PC-9 (cell line): Measurements from ENCODE around the gene KCNC3. TPM values are rescaled to one million over a fixed set of nuclear protein-coding genes. Genes with fewer than 3 reads are reported as not detected.
"Not testable (repeated sequence)": the region's sequence is repeated elsewhere in the genome, so short reads cannot be mapped to it uniquely, and the experiment has no call there.

ENCODE experiments used
- BruUV-seq: library from RNA; stranded (reverse); fragments of 400-500 nt; replicated peaks from 2 replicates; lab custom pipeline; 2021; lab: Mats Ljungman, UMichigan
- CTCF ChIA-PET: fragments of 300-600 bp; sonication (Branson Sonifier 250); formaldehyde crosslinking; loops from one replicate; lab custom pipeline; 2022; ENCODE audit warnings: antibody characterized with exemption; lab: Charles Lee
- POLR2A ChIA-PET: fragments of 300-600 bp; sonication (Branson Sonifier 250); formaldehyde crosslinking; loops from one replicate; lab custom pipeline; 2022; ENCODE audit warnings: antibody characterized with exemption; ENCODE audit not compliant: unreplicated experiment; lab: Charles Lee
- DNase-seq, 2 experiments: peaks; one replicate each; pipeline versions ENCODE4 v3.0.0 to v3.0.0-alpha.2; 2015 to 2022; ENCODE audit warnings: mixed read lengths in 1 of 2
- H2AFZ ChIP-seq: fragments of 200-600 bp; sonication (generic); 2 replicates; pipeline ENCODE4 v1.8.1; 2017; ENCODE audit warnings: antibody characterized with exemption
- H3F3A ChIP-seq: fragments of 200-600 bp; sonication (generic); 2 replicates; pipeline ENCODE4 v1.8.1; 2017; ENCODE audit warnings: antibody characterized with exemption, mild to moderate bottlenecking, low read depth; ENCODE audit not compliant: insufficient read depth
- H3K27ac ChIP-seq: fragments of 200-600 bp; sonication (generic); 2 replicates; pipeline ENCODE4 v1.6.1; 2016; ENCODE audit warnings: mixed run types
- H3K27me3 ChIP-seq: fragments of 200-600 bp; sonication (generic); 2 replicates; pipeline ENCODE4 v1.6.1; 2016; ENCODE audit warnings: low read depth, mixed run types; ENCODE audit not compliant: insufficient read depth
- H3K36me3 ChIP-seq: fragments of 200-600 bp; sonication (generic); 2 replicates; pipeline ENCODE4 v1.6.1; 2016; ENCODE audit warnings: low read depth, mixed run types
- H3K4me1 ChIP-seq: fragments of 200-600 bp; sonication (generic); replicated peaks from 2 replicates; pipeline ENCODE4 v1.6.1; 2016; ENCODE audit warnings: mixed run types; ENCODE audit not compliant: insufficient read depth
- H3K4me2 ChIP-seq: fragments of 200-600 bp; sonication (generic); 2 replicates; pipeline ENCODE4 v1.6.1; 2017; ENCODE audit warnings: mixed run types
- H3K4me3 ChIP-seq: fragments of 200-600 bp; sonication (generic); 2 replicates; pipeline ENCODE4 v1.6.1; 2016; ENCODE audit warnings: mixed run types
- H3K79me2 ChIP-seq: fragments of 200-600 bp; sonication (generic); 2 replicates; pipeline ENCODE4 v1.6.1; 2017; ENCODE audit warnings: low read depth, mixed run types
- H3K9me2 ChIP-seq: fragments of 200-600 bp; sonication (generic); 2 replicates; pipeline ENCODE4 v1.8.1; 2017; ENCODE audit warnings: mild to moderate bottlenecking; ENCODE audit not compliant: insufficient read depth
- H3K9me3 ChIP-seq: fragments of 200-600 bp; sonication (generic); 2 replicates; pipeline ENCODE4 v1.8.1; 2016; ENCODE audit warnings: low read depth; ENCODE audit not compliant: insufficient read depth
- H4K20me1 ChIP-seq: fragments of 200-600 bp; sonication (generic); 2 replicates; pipeline ENCODE4 v1.8.1; 2017; ENCODE audit not compliant: insufficient read depth
- CTCF ChIP-seq: fragments of 200-600 bp; sonication (generic); conservative IDR thresholded peaks from 2 replicates; pipeline ENCODE4 v1.6.1; 2017; ENCODE audit warnings: mixed run types, antibody characterized with exemption, mild to moderate bottlenecking, moderate library complexity
- EZH2 ChIP-seq: fragments of 200-600 bp; sonication (generic); IDR thresholded peaks from 2 replicates; pipeline ENCODE4 v1.8.0; 2017; ENCODE audit warnings: antibody characterized with exemption, low read depth
- intact Hi-C: fragments of 100-400 bp; cut with micrococcal nuclease; formaldehyde crosslinking; loops from one replicate; pipeline ENCODE4 v1.10.0; 2022; ENCODE audit not compliant: unreplicated experiment
- total RNA-seq: library from RNA; stranded (reverse); gene quantifications from 2 replicates; pipeline ENCODE4 v1.2.3, GENCODE V29; 2021

The KCNC3 gene
- total RNA-seq, 1 experiment from 2014 or later: 9.0 TPM

DNA sequence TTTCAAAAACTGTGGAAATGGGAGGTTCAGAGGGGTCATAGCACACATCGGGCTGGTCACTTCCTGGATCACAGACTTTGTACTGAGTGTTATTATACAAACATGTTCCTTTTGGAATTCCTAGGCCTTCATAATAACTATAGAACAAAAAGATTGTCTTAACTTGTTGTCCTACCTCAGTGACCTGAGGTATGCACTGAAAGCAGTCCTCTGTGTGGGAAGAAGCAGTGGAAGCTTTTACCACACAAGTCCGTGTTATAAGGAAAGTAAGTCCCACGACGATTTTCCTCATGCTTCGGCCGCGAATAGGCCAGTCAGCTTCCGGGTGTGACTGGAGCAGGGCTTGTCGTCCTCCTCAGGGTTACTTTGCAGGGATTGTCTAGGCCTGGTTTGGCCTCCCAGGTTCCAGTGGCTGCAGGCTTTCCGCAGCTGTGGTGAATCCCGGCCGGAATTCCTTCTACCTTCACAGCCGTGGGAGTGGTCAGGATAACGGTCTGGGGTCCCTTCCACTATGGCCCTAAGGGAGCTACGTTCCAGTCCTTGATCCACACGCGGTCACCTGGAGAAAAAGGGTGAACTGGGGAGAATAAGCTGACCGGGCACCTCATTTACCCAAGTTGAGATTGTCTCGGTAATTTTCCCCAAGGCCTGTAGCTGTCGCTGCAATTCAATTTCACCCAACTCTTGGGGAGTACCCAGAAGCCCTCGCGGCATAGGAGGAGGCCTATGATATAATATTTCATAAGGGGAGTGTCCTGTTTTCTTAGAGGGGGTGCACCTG is 20.3 kb upstream of the KCNC3 start:
- Histone ChIP-seq H3F3A (no peaks in the 10 kb centered on the region), H3K4me1 (no peaks in the 10 kb centered on the region), H3K36me3 (no peaks in the 10 kb centered on the region), H3K9me2 (no peaks in the 10 kb centered on the region), H3K4me3 (no peak overlapping the region), H3K79me2 (no peaks in the 10 kb centered on the region), H3K27me3 (peaks cover 12% of the 10 kb centered on the region; the same call in 1 of the 2 replicates), H3K9me3 (no peaks in the 10 kb centered on the region), H3K27ac (no peak overlapping the region), H2AFZ (no peak overlapping the region), H4K20me1 (no peaks in the 10 kb centered on the region), H3K4me2 (no peak overlapping the region)
- no peak for DNase-seq
- no peak for TF ChIP-seq CTCF
- TF ChIP-seq EZH2: no peak
- BruUV-seq: no TSS peak
- intact Hi-C loops: no loop called here
- POLR2A ChIA-PET: no interaction called here
- CTCF ChIA-PET: no interaction called here

DNA sequence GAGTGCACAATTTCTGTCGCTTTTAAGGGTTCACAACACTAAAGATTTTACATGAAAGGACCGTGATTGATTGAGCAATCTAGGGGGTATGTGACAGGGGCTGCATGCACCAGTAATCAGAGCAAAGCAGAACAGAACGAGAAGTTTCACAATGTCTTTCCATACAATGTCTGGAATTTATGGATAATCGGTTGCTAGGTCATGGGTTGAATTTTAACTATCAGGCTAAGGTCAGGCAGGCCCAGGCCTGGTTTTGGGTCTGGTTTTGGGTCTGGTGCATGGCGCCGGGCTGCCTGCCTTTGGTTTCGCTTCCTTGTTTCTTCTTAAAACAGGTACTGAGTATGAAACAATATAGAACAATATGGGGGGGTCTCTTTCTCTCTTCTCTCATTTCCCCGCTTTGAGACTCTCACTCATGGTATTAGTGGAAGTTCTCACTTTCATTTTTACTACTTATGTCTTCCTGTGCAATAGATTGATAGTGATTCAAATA is 18.0 kb upstream of the KCNC3 start:
- H3K36me3 ChIP-seq, H2AFZ ChIP-seq, H3K27me3 ChIP-seq, DNase-seq, BruUV-seq, H3K4me2 ChIP-seq, H3K9me3 ChIP-seq, H3K4me1 ChIP-seq, H3K9me2 ChIP-seq, POLR2A ChIA-PET, H3K4me3 ChIP-seq, CTCF ChIA-PET, H4K20me1 ChIP-seq, intact Hi-C loops, H3K79me2 ChIP-seq, H3F3A ChIP-seq, H3K27ac ChIP-seq: not testable (repeated sequence)

DNA sequence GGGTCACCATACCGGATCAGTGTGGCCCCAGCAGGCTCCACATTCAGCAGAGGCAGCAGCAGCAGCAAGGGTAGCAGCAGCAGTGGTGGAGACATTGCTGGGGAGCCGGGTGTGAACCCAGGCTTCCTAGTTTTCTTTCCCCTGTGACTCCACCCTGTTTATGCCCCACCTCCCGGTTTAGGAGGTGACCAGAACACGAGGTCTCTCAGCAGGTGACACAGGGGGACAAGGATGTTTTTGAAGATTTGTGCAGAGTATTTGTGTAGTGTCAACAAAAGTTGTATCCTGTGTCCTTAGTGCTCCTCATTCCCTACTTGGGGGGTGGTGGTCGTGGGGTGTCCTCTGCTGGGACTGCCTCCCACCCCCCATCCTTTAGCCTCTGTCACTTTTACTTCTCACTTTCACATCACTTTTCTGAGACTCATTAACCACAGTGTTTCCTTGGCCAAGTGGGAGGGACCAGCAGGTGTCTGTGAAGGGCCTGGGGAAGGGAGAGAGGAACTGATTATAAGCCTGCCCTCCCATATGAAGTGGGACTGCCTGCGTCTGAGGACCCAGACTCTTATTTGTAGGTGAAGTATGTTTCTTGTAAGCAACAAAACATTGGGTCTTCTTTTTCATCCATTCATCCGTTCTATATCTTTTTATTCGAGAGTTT is 15.6 kb upstream of the KCNC3 start:
- H3F3A ChIP-seq: no peaks in the 10 kb centered on the region
- H3K9me3 ChIP-seq: no peaks in the 10 kb centered on the region
- POLR2A ChIA-PET: interaction anchor here (0.6 kb wide), 1 partner anchor 19 kb away, joined by 8 read pairs; no protein-coding TSS in a partner anchor
- H3K79me2 ChIP-seq: no peaks in the 10 kb centered on the region
- CTCF ChIA-PET: no interaction called here
- H3K4me2 ChIP-seq: no peak overlapping the region
- no peak for DNase-seq
- no peak overlapping the region for H2AFZ ChIP-seq
- peaks cover 5% of the 10 kb centered on the region; the same call in 1 of the 2 replicates for H3K27me3 ChIP-seq
- H3K4me1 ChIP-seq: no peaks in the 10 kb centered on the region
- no TSS peak for BruUV-seq
- no peaks in the 10 kb centered on the region for H3K9me2 ChIP-seq
- H4K20me1 ChIP-seq: no peaks in the 10 kb centered on the region
- no peaks in the 10 kb centered on the region for H3K36me3 ChIP-seq
- H3K4me3 ChIP-seq: no peak overlapping the region
- intact Hi-C loops: no loop called here
- no peak overlapping the region for H3K27ac ChIP-seq
- no peak for TF ChIP-seq CTCF
- TF ChIP-seq EZH2: no peak
